K562 (cell line): ENCODE data around the gene PBX2. TPM values are rescaled to one million over a fixed set of nuclear protein-coding genes. Genes with fewer than 3 reads are reported as not detected.
A peak's percentile ranks its signal among the peaks of the same experiment; 100 is the strongest.

Experiments used
- ATF2 ChIP-seq: sonication (generic); formaldehyde crosslinking; IDR thresholded peaks from 2 replicates; pipeline ENCODE4 v1.8.1; 2022; ENCODE audit warnings: missing genetic modification reagents
- CSDE1 ChIP-seq, 2 experiments: fragments of 450-650 bp; IDR thresholded peaks; 2 replicates each; pipeline ENCODE4 v1.6.1; 2016; ENCODE audit warnings: mild to moderate bottlenecking in 1 of 2
- CXXC5 ChIP-seq: fragments of 250-450 bp; sonication (Bioruptor Pico); IDR thresholded peaks from 2 replicates; pipeline ENCODE4 v1.8.0; 2022; ENCODE audit warnings: inconsistent platforms, mild to moderate bottlenecking, moderate library complexity
- FOXM1 ChIP-seq, 2 experiments: fragments of 450-650 bp in 1 of 2; sonication (generic) in 1 of 2; formaldehyde crosslinking in 1 of 2; IDR thresholded peaks; 2 replicates each; pipeline versions ENCODE4 v1.6.1 to v1.9.0; 2017 to 2022; ENCODE audit warnings: low read depth in 2 of 2, mild to moderate bottlenecking in 2 of 2, missing genetic modification reagents in 1 of 2, moderate library complexity in 1 of 2
- GATAD2B ChIP-seq: fragments of 450-650 bp; IDR thresholded peaks from 2 replicates; pipeline ENCODE4 v1.6.1; 2017; ENCODE audit warnings: mild to moderate bottlenecking, borderline replicate concordance
- HSF4 ChIP-seq: fragments of 250-450 bp; sonication (Bioruptor Pico); IDR thresholded peaks from 2 replicates; pipeline ENCODE4 v2.1.2; 2022; ENCODE audit warnings: mild to moderate bottlenecking, moderate library complexity, borderline replicate concordance
- KDM4B ChIP-seq, 2 experiments: fragments of 450-650 bp in 1 of 2; sonication (generic) in 1 of 2; IDR thresholded peaks; 2 replicates each; pipeline ENCODE4 v1.6.1; 2016 to 2017; ENCODE audit warnings: borderline replicate concordance in 2 of 2, antibody characterized with exemption in 1 of 2, low read depth in 1 of 2, mild to moderate bottlenecking in 1 of 2
- MEF2D ChIP-seq: conservative IDR thresholded peaks from 2 replicates; pipeline ENCODE4 v1.6.1; 2016; ENCODE audit warnings: low read depth, missing genetic modification characterization, missing compliant biosample characterization
- MLLT1 ChIP-seq, 2 experiments: fragments of 450-650 bp; IDR thresholded peaks; 2 replicates each; pipeline ENCODE4 v1.6.1; 2016
- NFE2L1 ChIP-seq: fragments of 450-650 bp; IDR thresholded peaks from 2 replicates; pipeline ENCODE4 v1.6.1; 2016; ENCODE audit warnings: missing genetic modification characterization, low read depth, mild to moderate bottlenecking, missing compliant biosample characterization, moderate library complexity, borderline replicate concordance
- NFIC ChIP-seq: fragments of 450-650 bp; IDR thresholded peaks from 2 replicates; pipeline ENCODE4 v1.6.1; 2017; ENCODE audit warnings: mild to moderate bottlenecking, inconsistent platforms
- NR3C1 ChIP-seq: sonication (generic); formaldehyde crosslinking; IDR thresholded peaks from 2 replicates; pipeline ENCODE4 v1.8.1; 2022; ENCODE audit warnings: missing genetic modification reagents
- SIRT6 ChIP-seq: IDR thresholded peaks from one replicate; pipeline ENCODE4 v1.6.1; 2012; ENCODE audit warnings: low read depth, mild to moderate bottlenecking, control low read depth, inconsistent platforms, low read length, moderate library complexity
- SRF ChIP-seq, 2 experiments: fragments of 250-450, 450-650 bp in 1 of 2; sonication (Bioruptor Pico) in 1 of 2; sonication (generic) in 1 of 2; formaldehyde crosslinking; IDR thresholded peaks; 2 replicates each; pipeline versions ENCODE4 v1.5.0 to v1.5.1; 2020 to 2022; ENCODE audit warnings: mild to moderate bottlenecking in 1 of 2, missing genetic modification reagents in 1 of 2
- SRSF1 ChIP-seq: fragments of 200-400 bp; formaldehyde crosslinking; IDR thresholded peaks from 2 replicates; pipeline ENCODE4 v1.6.1; 2017; ENCODE audit warnings: mild to moderate bottlenecking, low read depth, low read length, moderate library complexity
- STAT5B ChIP-seq: fragments of 250-450 bp; sonication (Bioruptor Pico); IDR thresholded peaks from 2 replicates; pipeline ENCODE4 v1.8.0; 2021; ENCODE audit warnings: mild to moderate bottlenecking, inconsistent platforms
- ZC3H4 ChIP-seq: sonication (generic); formaldehyde crosslinking; IDR thresholded peaks from 2 replicates; pipeline ENCODE4 v1.9.0; 2021; ENCODE audit warnings: missing genetic modification reagents, borderline replicate concordance
- polyA plus RNA-seq, 8 experiments: library from polyadenylated mRNA; depleted of rRNA in 4 of 8; stranded (reverse) in 5 of 8; unstranded in 3 of 8; fragments of >200 nt; fragmentation: Nextera tagmentation in 2 of 8; fragmentation: Illumina TruSeq in 1 of 8; extraction: Ambion mirVana in 2 of 8; extraction: Trizol in 1 of 8; gene quantifications; 2 replicates each; pipeline versions ENCODE4 v1.2.1 to v1.2.3, GENCODE V29; 2011 to 2014; ENCODE audit warnings: inconsistent platforms in 1 of 8, missing spikeins in 1 of 8
- total RNA-seq, 7 experiments: library from RNA; depleted of rRNA in 6 of 7; stranded (reverse); fragments of >200 nt in 6 of 7; fragmentation: Illumina TruSeq in 2 of 7; extraction: Trizol in 2 of 7; gene quantifications; 2 replicates each; pipeline versions ENCODE4 v1.2.1 to v1.2.3, GENCODE V29; 2011 to 2021; ENCODE audit warnings: low replicate concordance in 1 of 7
- TF ChIP-seq, protein P1 (sequence below): fragments of 450-650 bp; IDR thresholded peaks from 2 replicates; pipeline ENCODE4 v1.6.1; 2017; ENCODE audit warnings: mild to moderate bottlenecking, moderate library complexity
- TF ChIP-seq, protein P2 (sequence below): sonication (generic); formaldehyde crosslinking; IDR thresholded peaks from 2 replicates; pipeline ENCODE4 v1.8.0; 2022; ENCODE audit warnings: mild to moderate bottlenecking, missing genetic modification reagents
- TF ChIP-seq, protein P3 (sequence below): sonication (generic); formaldehyde crosslinking; IDR thresholded peaks from 2 replicates; pipeline ENCODE4 v1.8.0; 2022; ENCODE audit warnings: mild to moderate bottlenecking, low read depth, missing genetic modification reagents

PBX2 gene
- total and polyA plus RNA-seq, 9 of the 15 experiments (the other 6 are each of a cell fraction or from before 2014, with no cell fraction given), result 1.9 to 134 (median 62.5) TPM

DNA sequence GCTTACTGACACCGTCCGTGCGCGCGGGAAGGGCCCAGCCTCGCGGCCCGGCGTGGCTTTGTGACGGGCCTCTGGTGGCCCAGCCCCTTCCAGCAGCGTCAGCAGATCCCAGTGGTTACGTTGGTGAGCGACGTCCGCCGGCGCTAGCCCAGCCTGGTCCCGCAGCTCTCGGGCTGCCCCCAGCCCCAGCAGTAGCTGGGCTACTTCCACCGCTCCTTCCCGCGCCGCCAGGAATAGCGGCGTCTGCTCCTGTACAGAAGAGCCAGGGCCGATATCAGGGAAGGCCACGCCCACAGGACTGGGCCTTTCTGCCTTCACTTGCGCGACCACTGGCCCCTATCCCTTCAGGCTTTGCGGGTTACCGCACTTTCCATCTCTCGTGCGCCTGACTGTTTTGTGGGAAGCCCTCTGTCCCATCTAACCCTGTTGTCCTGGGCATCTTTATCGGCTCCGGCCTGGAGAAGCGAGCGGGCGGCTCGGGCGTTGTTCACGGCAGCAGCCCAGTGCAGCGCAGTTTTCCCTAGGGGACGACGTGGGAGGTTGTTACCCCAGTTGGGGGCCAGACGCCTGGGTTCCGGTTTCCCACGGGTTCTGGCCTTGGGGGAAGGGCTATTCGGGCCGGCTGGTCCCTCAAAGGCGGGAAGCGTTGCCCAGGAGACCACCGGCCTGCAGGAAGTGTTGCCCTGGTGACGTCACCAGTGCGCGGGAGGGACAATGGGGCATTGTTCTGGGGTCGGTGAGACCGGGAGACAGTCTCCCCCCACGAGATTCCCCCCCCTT is 6.1 kb upstream of the PBX2 start (continued):
- TF ChIP-seq, protein P1, sequence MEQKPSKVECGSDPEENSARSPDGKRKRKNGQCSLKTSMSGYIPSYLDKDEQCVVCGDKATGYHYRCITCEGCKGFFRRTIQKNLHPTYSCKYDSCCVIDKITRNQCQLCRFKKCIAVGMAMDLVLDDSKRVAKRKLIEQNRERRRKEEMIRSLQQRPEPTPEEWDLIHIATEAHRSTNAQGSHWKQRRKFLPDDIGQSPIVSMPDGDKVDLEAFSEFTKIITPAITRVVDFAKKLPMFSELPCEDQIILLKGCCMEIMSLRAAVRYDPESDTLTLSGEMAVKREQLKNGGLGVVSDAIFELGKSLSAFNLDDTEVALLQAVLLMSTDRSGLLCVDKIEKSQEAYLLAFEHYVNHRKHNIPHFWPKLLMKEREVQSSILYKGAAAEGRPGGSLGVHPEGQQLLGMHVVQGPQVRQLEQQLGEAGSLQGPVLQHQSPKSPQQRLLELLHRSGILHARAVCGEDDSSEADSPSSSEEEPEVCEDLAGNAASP, result no peak
- TF ChIP-seq SRF (CRISPR knock-in tag; IDR thresholded peaks at IDR 0.05), result no peak
- peak in 1 of 2 experiments; percentile 68; a peak in 1 of 4 replicates for TF ChIP-seq MLLT1 (IDR thresholded peaks at IDR 0.05)
- TF ChIP-seq ZC3H4 (CRISPR knock-in tag), result peak; percentile 98; the same call in 1 of the 2 replicates
- peak; percentile 98 for TF ChIP-seq CXXC5 (CRISPR knock-in tag)
- TF ChIP-seq STAT5B, result no peak
- no peak for TF ChIP-seq SIRT6
- TF ChIP-seq HSF4 (CRISPR knock-in tag), result no peak
- TF ChIP-seq, protein P2, sequence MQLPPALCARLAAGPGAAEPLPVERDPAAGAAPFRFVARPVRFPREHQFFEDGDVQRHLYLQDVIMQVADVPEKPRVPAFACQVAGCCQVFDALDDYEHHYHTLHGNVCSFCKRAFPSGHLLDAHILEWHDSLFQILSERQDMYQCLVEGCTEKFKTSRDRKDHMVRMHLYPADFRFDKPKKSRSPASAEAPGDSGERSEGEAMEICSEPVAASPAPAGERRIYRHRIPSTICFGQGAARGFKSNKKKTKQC (CRISPR knock-in tag), result peak; percentile 65; the same call in 1 of the 2 replicates
- peak; percentile 89; the same call in 1 of the 2 replicates for TF ChIP-seq ATF2
- peak in 1 of 2 experiments; percentile 51; a peak in 1 of 4 replicates for TF ChIP-seq KDM4B (IDR thresholded peaks at IDR 0.05; ENCODE audit: borderline replicate concordance in 2 of 2, low read depth in 1 of 2)
- TF ChIP-seq NFIC, result peak; percentile 9; the same call in 1 of the 2 replicates
- TF ChIP-seq CSDE1 (IDR thresholded peaks at IDR 0.05), result peak in 1 of 2 experiments; percentile 91; a peak in 2 of 4 replicates
- TF ChIP-seq FOXM1 (IDR thresholded peaks at IDR 0.05; ENCODE audit: low read depth), result no peak
- TF ChIP-seq FOXM1 (CRISPR knock-in tag; IDR thresholded peaks at IDR 0.05; ENCODE audit: low read depth), result peak; percentile 92; the same call in 1 of the 2 replicates
- 0 out of 2 replicates have a peak, but pooled peaks have one; percentile 57 for TF ChIP-seq SRSF1
- TF ChIP-seq, protein P3, sequence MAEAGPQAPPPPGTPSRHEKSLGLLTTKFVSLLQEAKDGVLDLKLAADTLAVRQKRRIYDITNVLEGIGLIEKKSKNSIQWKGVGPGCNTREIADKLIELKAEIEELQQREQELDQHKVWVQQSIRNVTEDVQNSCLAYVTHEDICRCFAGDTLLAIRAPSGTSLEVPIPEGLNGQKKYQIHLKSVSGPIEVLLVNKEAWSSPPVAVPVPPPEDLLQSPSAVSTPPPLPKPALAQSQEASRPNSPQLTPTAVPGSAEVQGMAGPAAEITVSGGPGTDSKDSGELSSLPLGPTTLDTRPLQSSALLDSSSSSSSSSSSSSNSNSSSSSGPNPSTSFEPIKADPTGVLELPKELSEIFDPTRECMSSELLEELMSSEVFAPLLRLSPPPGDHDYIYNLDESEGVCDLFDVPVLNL, result 0 out of 2 replicates have a peak, but pooled peaks have one; percentile 40
- no peak for TF ChIP-seq NFE2L1
- peak; percentile 58; the same call in 1 of the 2 replicates for TF ChIP-seq GATAD2B
- TF ChIP-seq MEF2D (tag), result no peak
- peak; percentile 67; the same call in 1 of the 2 replicates for TF ChIP-seq NR3C1 (CRISPR knock-in tag)
